ENCODE measurements around the gene ALS2CL.

Gene ALS2CL

GRCh38 chr3:46734773-46735172, 41.3 kb upstream of the ALS2CL start:
- no peak for TF ChIP-seq CTCF (IDR thresholded peaks at IDR 0.05)
- Histone ChIP-seq H3K9me3 (no peaks in the 10 kb centered on the region), H3K4me3 (ENCODE audit: low read depth in 1 of 2, low read length in 1 of 2) (no peak overlapping the region), H3K27ac (no peak overlapping the region), H3K27me3 (peaks cover 17% of the 10 kb centered on the region), H3K36me3 (no peaks in the 10 kb centered on the region), H3K4me1 (ENCODE audit: control insufficient read depth in 1 of 2, insufficient read depth in 1 of 2, low read depth in 1 of 2, low read length in 1 of 2) (no peaks in the 10 kb centered on the region)

- no peaks in the 10 kb centered on the region for H3K36me3 ChIP-seq
- H3K4me3 ChIP-seq (ENCODE audit: low read depth in 1 of 2, low read length in 1 of 2) = no peak overlapping the region
- H3K4me1 ChIP-seq (ENCODE audit: control insufficient read depth in 1 of 2, insufficient read depth in 1 of 2, low read depth in 1 of 2, low read length in 1 of 2) = no peaks in the 10 kb centered on the region
- H3K27me3 ChIP-seq = peaks cover 28% of the 10 kb centered on the region
- no peak overlapping the region for H3K27ac ChIP-seq
- TF ChIP-seq CTCF (IDR thresholded peaks at IDR 0.05) = no peak
- no peaks in the 10 kb centered on the region for H3K9me3 ChIP-seq
Observed at GRCh38 chr3:46733026-46733800, 39.7 kb upstream of the ALS2CL start.

GRCh38 chr3:46731795-46732194, 38.3 kb upstream of the ALS2CL start:
- Histone ChIP-seq H3K4me3 (ENCODE audit: low read depth in 1 of 2, low read length in 1 of 2) (no peak overlapping the region), H3K27ac (no peak overlapping the region), H3K27me3 (peaks cover 23% of the 10 kb centered on the region), H3K4me1 (ENCODE audit: control insufficient read depth in 1 of 2, insufficient read depth in 1 of 2, low read depth in 1 of 2, low read length in 1 of 2) (no peaks in the 10 kb centered on the region), H3K36me3 (no peaks in the 10 kb centered on the region), H3K9me3 (no peaks in the 10 kb centered on the region)
- TF ChIP-seq CTCF (IDR thresholded peaks at IDR 0.05) = no peak

GRCh38 chr3:46730819-46731218, 37.3 kb upstream of the ALS2CL start:
- Histone ChIP-seq H3K4me1 (ENCODE audit: control insufficient read depth in 1 of 2, insufficient read depth in 1 of 2, low read depth in 1 of 2, low read length in 1 of 2) (no peaks in the 10 kb centered on the region), H3K27ac (no peak overlapping the region), H3K4me3 (ENCODE audit: low read depth in 1 of 2, low read length in 1 of 2) (no peak overlapping the region), H3K9me3 (no peaks in the 10 kb centered on the region), H3K36me3 (no peaks in the 10 kb centered on the region), H3K27me3 (peaks cover 23% of the 10 kb centered on the region)
- no peak for TF ChIP-seq CTCF (IDR thresholded peaks at IDR 0.05)

GRCh38 chr3:46729038-46729437, 35.6 kb upstream of the ALS2CL start:
- TF ChIP-seq CTCF (IDR thresholded peaks at IDR 0.05) = no peak
- Histone ChIP-seq H3K4me3 (ENCODE audit: low read depth in 1 of 2, low read length in 1 of 2) (no peak overlapping the region), H3K9me3 (no peaks in the 10 kb centered on the region), H3K4me1 (ENCODE audit: control insufficient read depth in 1 of 2, insufficient read depth in 1 of 2, low read depth in 1 of 2, low read length in 1 of 2) (no peaks in the 10 kb centered on the region), H3K27ac (no peak overlapping the region), H3K36me3 (no peaks in the 10 kb centered on the region), H3K27me3 (peaks cover 29% of the 10 kb centered on the region)
